ENCODE data around the gene FRMD5. TPM values are rescaled to one million over a fixed set of nuclear protein-coding genes. Genes with fewer than 3 reads are reported as not detected.

The FRMD5 gene
- total RNA-seq, 2 donors from 2014 or later = 0.33 to 0.37 TPM

DNA sequence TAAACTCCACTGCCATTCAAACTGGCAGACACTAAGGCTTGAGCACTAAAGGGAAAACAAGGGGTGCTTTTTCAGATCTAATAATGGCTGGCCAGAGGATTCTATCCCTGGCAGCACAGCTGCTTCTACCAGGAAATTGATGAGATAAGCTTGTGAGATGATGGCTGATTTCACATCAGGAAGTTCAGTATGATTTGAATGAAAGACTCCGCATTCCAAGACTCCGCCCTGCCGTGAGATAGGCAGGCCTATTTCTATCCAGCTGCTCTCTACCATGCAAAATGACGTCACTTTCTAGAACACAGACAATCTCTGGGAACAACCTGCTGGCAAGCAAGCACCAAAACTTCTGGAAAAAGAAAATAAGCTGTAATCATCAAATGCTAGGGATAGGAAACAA lies 196.5 kb downstream of the FRMD5 start:
- intact Hi-C loops (cut with DNase I) = no loop called here
- no peak for DNase-seq (ENCODE audit: low spot score)

DNA sequence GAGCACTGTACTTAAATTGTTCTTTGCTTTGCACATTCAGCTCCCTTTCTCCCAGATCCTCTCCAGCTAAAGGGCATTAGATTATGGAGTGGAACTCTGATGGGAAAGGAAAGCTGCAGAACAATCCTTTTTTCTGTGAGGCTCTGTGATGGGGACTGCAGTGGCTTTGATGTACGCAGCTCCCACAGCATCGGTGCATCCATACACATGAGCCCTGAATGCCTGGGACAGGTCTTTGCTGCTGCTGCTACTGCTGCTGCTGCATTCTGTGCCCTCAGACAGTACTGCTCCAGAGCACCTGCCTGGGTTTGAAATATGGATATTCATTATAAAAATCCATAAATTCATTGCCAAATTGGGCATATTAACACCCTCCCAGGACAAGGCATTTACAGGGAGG lies 203.9 kb downstream of the FRMD5 start:
- intact Hi-C loops (cut with DNase I) = no loop called here
- DNase-seq (ENCODE audit: low spot score) = no peak

DNA sequence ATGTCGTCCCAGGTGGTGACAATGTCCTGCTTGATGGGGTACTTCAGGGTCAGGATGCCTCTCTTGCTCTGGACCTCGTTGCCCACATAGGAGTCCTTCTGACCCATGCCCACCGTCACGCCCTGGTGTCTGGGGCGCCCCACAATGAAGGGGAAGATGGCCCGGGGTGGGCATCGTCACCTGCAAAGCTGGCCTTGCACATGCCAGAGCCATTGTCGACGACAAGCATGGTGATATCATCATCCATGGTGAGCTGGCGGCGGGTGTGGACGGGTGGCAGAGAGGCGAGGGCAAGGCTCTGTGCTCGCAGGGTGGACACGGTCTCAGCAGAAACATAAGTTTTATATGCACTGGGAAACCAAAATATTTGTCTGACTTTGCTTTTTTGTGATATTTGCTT lies 205.1 kb downstream of the FRMD5 start:
- intact Hi-C loops (cut with DNase I) = no loop called here
- no peak for DNase-seq (ENCODE audit: low spot score)

- DNase-seq (ENCODE audit: low spot score) = no peak
- intact Hi-C loops (cut with DNase I) = no loop called here
Observed at GRCh38 chr15:43988900-43989299, 206.2 kb downstream of the FRMD5 start.

GRCh38 chr15:43987924-43988323 lies 207.1 kb downstream of the FRMD5 start:
- intact Hi-C loops (cut with DNase I) = no loop called here
- DNase-seq (ENCODE audit: low spot score) = no peak

- DNase-seq (ENCODE audit: low spot score) = no peak
- intact Hi-C loops (cut with DNase I) = no loop called here
Observed at GRCh38 chr15:43985976-43986680, 208.9 kb downstream of the FRMD5 start.

DNA sequence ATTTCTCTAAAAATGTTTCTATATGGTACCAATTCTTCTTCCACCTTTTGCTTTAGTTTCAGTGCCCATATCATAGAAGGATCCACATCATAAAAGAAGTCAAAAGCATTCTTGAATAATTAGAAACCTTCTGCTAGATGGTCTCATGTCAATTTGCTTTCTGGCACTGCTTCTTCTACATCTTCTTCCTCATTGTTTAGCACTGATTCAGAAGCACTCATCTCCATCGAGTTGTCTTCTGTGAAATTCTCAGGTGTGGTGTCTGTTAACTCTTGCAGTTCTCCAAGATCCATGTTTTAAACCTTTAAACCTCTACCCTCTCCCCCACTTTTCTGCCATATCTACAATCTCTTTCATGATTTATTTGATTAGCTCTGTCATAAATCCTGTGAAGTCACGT lies 213.5 kb downstream of the FRMD5 start:
- no peak for DNase-seq (ENCODE audit: low spot score)
- intact Hi-C loops (cut with DNase I) = no loop called here

DNA sequence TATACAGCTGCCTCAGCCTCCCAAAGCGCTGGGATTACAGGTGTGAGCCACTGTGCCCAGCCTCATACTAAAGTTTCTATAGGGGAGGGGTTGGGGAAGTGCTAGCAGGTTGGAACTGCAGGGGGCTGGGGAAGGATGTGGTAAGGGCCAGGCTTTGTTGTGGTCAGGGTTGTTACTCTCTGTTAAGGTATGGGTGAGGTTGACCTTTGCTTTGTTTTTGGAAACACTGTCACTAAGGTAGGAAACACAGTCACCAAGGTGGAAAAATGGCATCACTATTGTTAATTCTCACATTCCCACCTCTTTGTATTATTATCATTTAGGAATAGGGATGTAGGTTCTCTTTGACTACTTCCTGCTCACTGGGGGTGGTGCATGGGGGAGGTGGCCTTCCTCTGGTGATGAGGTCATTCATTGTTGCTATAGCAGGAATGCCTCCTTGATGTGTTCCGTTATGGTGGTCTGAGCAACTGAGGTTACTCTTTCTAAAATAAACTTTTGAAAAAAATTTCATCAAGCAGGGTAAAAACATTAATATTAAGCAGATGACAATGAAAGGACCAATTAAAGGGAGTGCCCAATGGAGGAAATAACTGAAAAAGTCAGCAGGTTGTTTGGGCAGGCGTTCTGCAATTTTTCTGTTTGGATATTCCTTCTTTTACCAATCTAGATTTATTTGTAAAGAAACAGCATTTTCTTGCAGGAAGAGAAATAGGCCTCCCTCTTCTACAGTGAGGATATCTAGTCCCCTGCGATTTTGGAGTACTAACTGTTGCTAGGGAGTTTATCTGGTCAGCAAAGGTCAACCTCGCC lies 217.8 kb downstream of the FRMD5 start:
- intact Hi-C loops (cut with DNase I) = no loop called here
- DNase-seq (ENCODE audit: low spot score) = no peak

DNA sequence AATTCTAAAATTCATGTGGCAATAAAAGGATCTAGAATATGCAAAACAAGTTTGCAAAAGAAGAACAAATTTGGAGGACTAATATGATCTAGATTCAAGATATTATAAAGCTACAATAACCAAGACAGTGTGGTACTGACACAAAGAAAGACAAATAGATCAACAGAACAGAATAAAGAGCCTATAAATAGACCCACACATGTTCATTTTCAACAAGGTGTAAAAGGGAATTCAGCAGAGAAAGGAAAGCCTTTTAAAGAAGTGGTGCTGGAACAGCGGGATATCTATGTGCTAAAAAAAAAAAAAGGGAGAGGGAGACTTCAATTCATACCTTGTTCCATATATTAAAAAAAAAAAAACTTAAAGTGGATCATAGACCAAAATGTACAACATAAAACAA lies 219.3 kb downstream of the FRMD5 start:
- intact Hi-C loops (cut with DNase I) = no loop called here
- DNase-seq (ENCODE audit: low spot score) = no peak

- intact Hi-C loops (cut with DNase I) = no loop called here
- no peak for DNase-seq (ENCODE audit: low spot score)
Observed at GRCh38 chr15:43975326-43975725, 219.7 kb downstream of the FRMD5 start.

DNA sequence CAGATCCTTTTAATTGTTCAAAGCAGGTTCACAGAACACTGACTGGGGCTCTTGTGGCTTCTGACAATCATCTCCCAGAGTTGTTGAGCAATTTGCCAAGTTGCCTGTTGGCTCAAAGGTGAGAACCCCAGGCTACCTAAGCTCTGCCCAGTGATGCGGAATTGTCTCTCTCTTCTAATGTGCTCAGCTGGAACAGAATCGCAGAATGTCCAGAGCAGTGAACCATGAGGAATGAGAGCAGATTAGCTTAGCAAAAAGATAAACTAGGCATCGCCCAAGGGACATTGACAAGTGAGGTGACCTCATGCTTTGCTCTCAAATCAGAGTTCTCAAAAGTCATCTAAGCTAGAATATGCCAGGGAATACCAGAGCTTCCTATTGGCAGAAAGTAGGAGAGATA lies 220.2 kb downstream of the FRMD5 start:
- DNase-seq (ENCODE audit: low spot score) = no peak
- intact Hi-C loops (cut with DNase I) = no loop called here

GRCh38 chr15:43969802-43970375 lies 225.2 kb downstream of the FRMD5 start:
- intact Hi-C loops (cut with DNase I) = no loop called here
- DNase-seq (ENCODE audit: low spot score) = no peak

DNA sequence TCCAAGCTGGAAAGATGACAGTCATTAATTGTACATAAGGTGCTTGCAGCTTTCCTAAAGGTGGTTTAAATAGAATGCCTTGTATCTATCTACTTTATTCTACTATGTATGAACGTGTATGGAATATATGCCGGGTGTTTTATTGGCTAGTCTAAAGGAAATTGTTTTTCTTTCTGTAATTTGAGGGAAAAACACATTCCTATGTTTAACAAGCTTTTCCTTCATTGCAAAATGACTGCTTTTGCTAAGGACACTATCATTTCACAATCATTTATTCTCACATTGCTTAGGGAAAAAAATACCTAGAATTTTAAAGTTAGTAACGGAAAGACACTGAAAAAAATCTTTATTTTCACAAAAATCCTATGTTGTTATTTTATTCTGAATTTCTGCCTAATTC lies 226.5 kb downstream of the FRMD5 start:
- DNase-seq (ENCODE audit: low spot score) = no peak
- intact Hi-C loops (cut with DNase I) = no loop called here

DNA sequence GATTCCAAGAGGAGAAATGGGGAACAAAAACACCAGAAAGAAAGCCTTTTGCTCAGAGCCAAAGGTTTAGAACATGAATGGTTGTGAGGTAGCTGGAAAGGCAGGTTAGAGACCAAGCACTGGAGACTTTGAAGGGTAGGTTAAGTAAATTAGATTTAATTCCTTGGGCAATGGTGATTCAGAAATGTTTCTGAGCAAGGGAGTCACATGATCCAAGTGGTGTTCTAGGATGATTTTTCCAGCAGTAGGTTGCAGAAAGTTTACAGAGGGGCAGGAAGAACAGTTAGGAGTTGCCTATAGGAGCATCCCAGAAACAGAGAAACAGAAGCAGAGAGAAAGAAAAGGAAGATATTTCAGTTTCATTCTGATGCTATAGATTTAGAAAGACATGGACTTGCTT lies 228.4 kb downstream of the FRMD5 start:
- no peak for DNase-seq (ENCODE audit: low spot score)
- intact Hi-C loops (cut with DNase I) = no loop called here

DNA sequence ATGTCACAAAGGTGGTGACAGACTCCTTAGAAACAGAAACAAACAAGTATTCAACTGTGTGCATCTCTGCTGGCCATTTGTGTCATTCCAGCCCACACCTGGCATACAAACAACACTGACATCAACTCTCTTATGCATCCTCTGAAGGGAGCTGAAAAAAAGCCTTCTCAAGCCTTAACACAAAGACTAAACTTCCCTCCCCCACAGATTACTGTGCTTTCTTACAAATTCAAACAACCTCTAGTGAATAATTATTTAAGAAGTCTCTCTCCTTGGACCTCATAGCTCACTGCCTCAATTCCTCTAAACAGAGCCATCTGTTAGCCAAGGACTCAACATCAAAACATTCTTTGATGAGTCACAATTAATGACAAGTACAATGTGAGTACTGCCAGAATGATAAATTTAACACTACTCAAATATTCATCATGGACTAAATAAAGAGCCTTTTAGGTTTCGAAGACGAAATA lies 236.2 kb downstream of the FRMD5 start:
- DNase-seq (ENCODE audit: low spot score) = no peak
- intact Hi-C loops (cut with DNase I) = no loop called here

DNA sequence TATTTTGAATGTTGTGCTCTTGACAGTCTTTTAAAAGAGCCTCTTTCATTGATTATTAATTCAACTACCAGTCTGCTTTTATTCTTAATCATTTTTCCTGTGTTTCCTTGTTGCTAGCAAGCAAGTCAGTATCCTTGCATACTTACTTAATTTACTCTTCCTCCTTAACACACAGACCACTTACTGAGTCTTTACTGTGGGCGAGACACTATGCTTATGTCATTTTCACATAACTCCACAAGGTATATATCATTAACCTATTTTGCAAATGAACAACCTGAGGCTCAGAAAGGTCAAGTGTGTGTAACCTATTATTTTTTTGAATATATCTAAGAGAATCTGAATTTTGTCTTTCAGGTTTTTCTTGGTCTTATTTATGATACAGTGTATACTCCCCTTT lies 237.3 kb downstream of the FRMD5 start:
- intact Hi-C loops (cut with DNase I) = no loop called here
- no peak for DNase-seq (ENCODE audit: low spot score)

- DNase-seq (ENCODE audit: low spot score) = no peak
- intact Hi-C loops (cut with DNase I) = no loop called here
Observed at GRCh38 chr15:43955140-43955539, 239.9 kb downstream of the FRMD5 start.

DNA sequence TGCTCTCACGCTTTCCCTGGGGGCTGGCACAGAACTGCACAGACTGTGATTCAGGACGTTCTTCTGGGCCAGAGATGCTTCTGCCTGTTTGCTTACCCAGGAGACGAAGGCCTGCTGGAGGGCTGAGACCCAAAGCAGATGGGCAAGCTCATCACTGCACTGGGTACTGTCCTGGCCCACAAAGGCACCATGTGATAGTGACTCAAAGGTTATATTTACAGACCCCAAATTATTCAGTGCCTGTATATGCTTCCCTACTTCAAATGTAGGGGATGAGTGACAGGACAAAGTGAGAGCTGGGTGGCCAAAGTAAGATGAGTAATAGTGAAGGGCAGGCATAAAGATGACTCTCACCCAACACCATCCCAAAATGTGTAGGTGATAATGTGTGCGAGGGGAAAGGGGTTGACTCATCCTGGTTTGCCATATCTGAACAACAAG lies 240.9 kb downstream of the FRMD5 start:
- intact Hi-C loops (cut with DNase I) = no loop called here
- no peak for DNase-seq (ENCODE audit: low spot score)

- intact Hi-C loops (cut with DNase I) = no loop called here
- DNase-seq (ENCODE audit: low spot score) = no peak
Observed at GRCh38 chr15:43953402-43953801, 241.7 kb downstream of the FRMD5 start.

- no peak for DNase-seq (ENCODE audit: low spot score)
- intact Hi-C loops (cut with DNase I) = no loop called here
Observed at GRCh38 chr15:43950531-43950930, 244.5 kb downstream of the FRMD5 start.
